SK-N-SH (cell line): ENCODE measurements around the gene HRH2. TPM values are rescaled to one million over a fixed set of nuclear protein-coding genes. Genes with fewer than 3 reads are reported as not detected.

Experiments used
- CTCF ChIA-PET: fragments of 300-600, 350-600 bp; formaldehyde crosslinking; extraction: SDS; loops from one replicate; lab custom pipeline; 2021; lab: Yijun Ruan, JAX
- POLR2A ChIA-PET: fragments of 350-600 bp; sonication (Branson Sonifier 250); formaldehyde crosslinking; extraction: SDS; loops from one replicate; lab custom pipeline; 2020; ENCODE audit warnings: antibody characterized with exemption, inconsistent platforms; lab: Yijun Ruan, JAX
- DNase-seq: peaks from one replicate; pipeline ENCODE4 v3.0.0; 2012
- H2AFZ ChIP-seq: fragments of 200-600 bp; sonication (generic); 2 replicates; pipeline ENCODE4 v1.8.1; 2016; ENCODE audit warnings: antibody characterized with exemption, mild to moderate bottlenecking, low read depth
- H3F3A ChIP-seq: fragments of 200-600 bp; sonication (generic); replicated peaks from 2 replicates; pipeline ENCODE3; 2016; ENCODE audit warnings: antibody characterized with exemption, mild to moderate bottlenecking; ENCODE audit not compliant: insufficient read depth
- H3K27ac ChIP-seq, 2 experiments: fragments of 200-500 bp in 1 of 2; fragments of 200-600 bp in 1 of 2; sonication (Bioruptor generic) in 1 of 2; sonication (generic), shearing (Covaris generic) in 1 of 2; 2 replicates each; pipeline versions ENCODE4 v1.5.1 to v1.6.1; 2014 to 2016; ENCODE audit warnings: low read depth in 2 of 2, inconsistent platforms in 1 of 2, low read length in 1 of 2, mild to moderate bottlenecking in 1 of 2, mixed read lengths in 1 of 2
- H3K27me3 ChIP-seq: fragments of 200-600 bp; sonication (generic), shearing (Covaris generic); 2 replicates; pipeline ENCODE4 v1.6.1; 2016; ENCODE audit warnings: mixed run types; ENCODE audit not compliant: insufficient read depth
- H3K36me3 ChIP-seq, 2 experiments: fragments of 200-500 bp in 1 of 2; fragments of 200-600 bp in 1 of 2; sonication (Bioruptor generic) in 1 of 2; sonication (generic) in 1 of 2; replicated peaks in 1 of 2; 2 replicates each; pipeline versions ENCODE3 to v1.5.1; 2014 to 2016; ENCODE audit warnings: low read length in 1 of 2, mild to moderate bottlenecking in 1 of 2; ENCODE audit not compliant: insufficient read depth in 2 of 2, control insufficient read depth in 1 of 2
- H3K4me1 ChIP-seq, 2 experiments: fragments of 200-500 bp in 1 of 2; fragments of 200-600 bp in 1 of 2; sonication (Bioruptor generic) in 1 of 2; sonication (generic), shearing (Covaris generic) in 1 of 2; 2 replicates each; pipeline versions ENCODE4 v1.5.1 to v1.6.1; 2014 to 2016; ENCODE audit warnings: low read depth in 1 of 2, low read length in 1 of 2, mixed run types in 1 of 2; ENCODE audit not compliant: insufficient read depth in 2 of 2, control insufficient read depth in 1 of 2
- H3K4me2 ChIP-seq: fragments of 200-600 bp; sonication (generic), shearing (Covaris generic); 2 replicates; pipeline ENCODE4 v1.6.1; 2017; ENCODE audit warnings: mixed run types
- H3K4me3 ChIP-seq, 2 experiments: fragments of 200-500 bp in 1 of 2; fragments of 200-600 bp in 1 of 2; sonication (Bioruptor generic) in 1 of 2; sonication (generic), shearing (Covaris generic) in 1 of 2; 2 replicates each; pipeline versions ENCODE4 v1.5.1 to v1.8.1; 2014 to 2016; ENCODE audit warnings: low read depth in 2 of 2, inconsistent platforms in 1 of 2, low read length in 1 of 2, mild to moderate bottlenecking in 1 of 2, mixed read lengths in 1 of 2, moderate library complexity in 1 of 2
- H3K79me2 ChIP-seq: fragments of 200-600 bp; sonication (generic); 2 replicates; pipeline ENCODE4 v1.8.1; 2017; ENCODE audit warnings: mild to moderate bottlenecking; ENCODE audit not compliant: insufficient read depth
- H3K9ac ChIP-seq: fragments of 200-600 bp; sonication (generic); 2 replicates; pipeline ENCODE4 v1.6.1; 2017; ENCODE audit warnings: mixed run types
- H3K9me2 ChIP-seq: fragments of 200-600 bp; sonication (generic); 2 replicates; pipeline ENCODE4 v1.6.1; 2017; ENCODE audit warnings: mixed run types
- H3K9me3 ChIP-seq: fragments of 200-600 bp; sonication (generic); 2 replicates; pipeline ENCODE4 v1.6.1; 2017; ENCODE audit warnings: mixed run types, mild to moderate bottlenecking, moderate library complexity
- H4K20me1 ChIP-seq: fragments of 200-600 bp; sonication (generic); 2 replicates; pipeline ENCODE4 v1.6.1; 2017; ENCODE audit warnings: mild to moderate bottlenecking, mixed run types; ENCODE audit not compliant: insufficient read depth
- CTCF ChIP-seq: fragments of 200-600 bp; sonication (generic); IDR thresholded peaks from 2 replicates; pipeline ENCODE4 v1.6.1; 2017; ENCODE audit warnings: antibody characterized with exemption, mild to moderate bottlenecking, moderate library complexity
- ELF1 ChIP-seq: IDR thresholded peaks from 2 replicates; pipeline ENCODE4 v1.4.0; 2012
- FOSL2 ChIP-seq: IDR thresholded peaks from 2 replicates; pipeline ENCODE4 v1.4.0; 2012; ENCODE audit warnings: low read depth, mild to moderate bottlenecking, moderate library complexity, borderline replicate concordance
- FOXM1 ChIP-seq: IDR thresholded peaks from 2 replicates; pipeline ENCODE4 v1.4.0; 2012; ENCODE audit warnings: low read depth, mild to moderate bottlenecking
- IRF3 ChIP-seq: fragments of 150-350 bp; IDR thresholded peaks from 2 replicates; pipeline ENCODE4 v1.6.1; 2016; ENCODE audit warnings: mild to moderate bottlenecking, low read depth, low read length
- JUND ChIP-seq: IDR thresholded peaks from 2 replicates; pipeline ENCODE4 v1.4.0; 2012
- MAX ChIP-seq: IDR thresholded peaks from 2 replicates; pipeline ENCODE4 v1.4.0; 2012; ENCODE audit warnings: low read depth
- MEF2A ChIP-seq: IDR thresholded peaks from 2 replicates; pipeline ENCODE4 v1.4.0; 2012; ENCODE audit warnings: low read depth, borderline replicate concordance
- NRF1 ChIP-seq: IDR thresholded peaks from 2 replicates; pipeline ENCODE4 v1.6.1; 2012; ENCODE audit warnings: low read depth, mild to moderate bottlenecking, low read length
- POLR2AphosphoS5 ChIP-seq: IDR thresholded peaks from 2 replicates; pipeline ENCODE4 v1.6.1; 2012; ENCODE audit warnings: low read depth, low read length
- RFX5 ChIP-seq: IDR thresholded peaks from 2 replicates; pipeline ENCODE4 v1.6.1; 2012; ENCODE audit warnings: mild to moderate bottlenecking, improper control_type of control experiment, low read length
- SMC3 ChIP-seq: IDR thresholded peaks from 2 replicates; pipeline ENCODE4 v1.6.1; 2012; ENCODE audit warnings: low read depth, low read length, improper control_type of control experiment
- USF1 ChIP-seq: IDR thresholded peaks from 2 replicates; pipeline ENCODE4 v1.4.0; 2012; ENCODE audit warnings: low read depth, borderline replicate concordance
- WGBS: methylation state at CpG from one replicate; pipeline ENCODE4 v1.1.6; 2017; ENCODE audit warnings: low lambda C conversion rate; 5-methylcytosine and 5-hydroxymethylcytosine counted together
- polyA plus RNA-seq, 3 experiments: library from polyadenylated mRNA; depleted of rRNA; stranded (reverse); fragments of >200 nt; gene quantifications; 2 replicates each; pipeline ENCODE4 v1.2.3, GENCODE V29; 2012

The HRH2 gene
- polyA plus RNA-seq, 1 of the 3 experiments (the other 2 are of a cell fraction) = 0.08 TPM

- Histone ChIP-seq H3K4me1 (no peaks in the 10 kb centered on the region), H4K20me1 (no peaks in the 10 kb centered on the region), H2AFZ (no peak overlapping the region), H3K36me3 (no peaks in the 10 kb centered on the region), H3K4me3 (no peak overlapping the region), H3K9me2 (no peaks in the 10 kb centered on the region), H3K79me2 (no peaks in the 10 kb centered on the region), H3F3A (no peaks in the 10 kb centered on the region), H3K27ac (no peak overlapping the region), H3K27me3 (no peaks in the 10 kb centered on the region), H3K4me2 (no peak overlapping the region), H3K9ac (no peak overlapping the region), H3K9me3 (no peaks in the 10 kb centered on the region)
- DNase-seq = no peak
- WGBS = 12% methylated on average over 4 of the region's 4 CpGs
- ChIA-PET POLR2A (no interaction called here), CTCF (interaction anchor here (0.9 kb wide), 1 partner anchor 14 kb away, joined by 4 read pairs; no protein-coding TSS in a partner anchor)
- no peak for TF ChIP-seq CTCF
Observed at GRCh38 chr5:175671013-175671412, 13.1 kb downstream of the HRH2 start.

- no peak overlapping the region for H3K9ac ChIP-seq
- H2AFZ ChIP-seq = no peak overlapping the region
- H3K9me3 ChIP-seq = no peaks in the 10 kb centered on the region
- no peak overlapping the region for H3K4me2 ChIP-seq
- no peaks in the 10 kb centered on the region for H3K36me3 ChIP-seq
- WGBS = 61% methylated on average over 12 of the region's 12 CpGs
- H3K27ac ChIP-seq = no peak overlapping the region
- ChIA-PET CTCF (no interaction called here), POLR2A (no interaction called here)
- H3K4me1 ChIP-seq = no peaks in the 10 kb centered on the region
- H3K9me2 ChIP-seq = no peaks in the 10 kb centered on the region
- no peak overlapping the region for H3K4me3 ChIP-seq
- no peak for DNase-seq
- H4K20me1 ChIP-seq = no peaks in the 10 kb centered on the region
- no peaks in the 10 kb centered on the region for H3F3A ChIP-seq
- H3K79me2 ChIP-seq = no peaks in the 10 kb centered on the region
- TF ChIP-seq RFX5 (no peak), MAX (no peak), NRF1 (no peak), ELF1 (no peak), FOSL2 (no peak), JUND (no peak), FOXM1 (no peak), MEF2A (no peak), SMC3 (no peak), USF1 (no peak), IRF3 (no peak), POLR2AphosphoS5 (no peak)
- H3K27me3 ChIP-seq = no peaks in the 10 kb centered on the region
Observed at GRCh38 chr5:175672976-175673648, 15.2 kb downstream of the HRH2 start.
